ENCODE measurements around the gene ATP9B. TPM values are rescaled to one million over a fixed set of nuclear protein-coding genes. Genes with fewer than 3 reads are reported as not detected.

ATP9B gene
- polyA plus RNA-seq, 1 of the 3 experiments (the other 2 are of a cell fraction) = 11.2 TPM

GRCh38 chr18:79178113-79178531, 108.9 kb downstream of the ATP9B start:
- H3K36me3 ChIP-seq (replicated peaks in 1 of 2; ENCODE audit: control insufficient read depth in 1 of 2, insufficient read depth in 2 of 2, low read length in 1 of 2) = no peaks in the 10 kb centered on the region
- CTCF ChIA-PET = no interaction called here
- H2AFZ ChIP-seq (ENCODE audit: low read depth) = no peak overlapping the region
- no peak for TF ChIP-seq EZH2phosphoT487 (IDR thresholded peaks at IDR 0.05; ENCODE audit: borderline replicate concordance, low read depth)
- POLR2A ChIA-PET = no interaction called here
- 0 out of 2 replicates have a peak, but pooled peaks cover 5% of the 10 kb centered on the region for H3K79me2 ChIP-seq (ENCODE audit: insufficient read depth)
- H3F3A ChIP-seq (replicated peaks; ENCODE audit: insufficient read depth) = no peaks in the 10 kb centered on the region
- H3K4me1 ChIP-seq (ENCODE audit: control insufficient read depth in 1 of 2, insufficient read depth in 2 of 2, low read depth in 1 of 2, low read length in 1 of 2) = peaks cover 0 to 10% of the 10 kb centered on the region in 2 experiments; a peak in 1 of 4 replicates
- H3K27ac ChIP-seq (ENCODE audit: low read depth in 2 of 2, low read length in 1 of 2) = no peak overlapping the region; a peak in 1 of 4 replicates
- no peaks in the 10 kb centered on the region for H4K20me1 ChIP-seq (ENCODE audit: insufficient read depth)
- no peaks in the 10 kb centered on the region for H3K9me2 ChIP-seq
- H3K27me3 ChIP-seq (ENCODE audit: insufficient read depth) = no peaks in the 10 kb centered on the region
- H3K4me2 ChIP-seq = no peak overlapping the region
- H3K9ac ChIP-seq = no peak overlapping the region
- no peaks in the 10 kb centered on the region for H3K9me3 ChIP-seq
- 97% methylated on average over 10 of the region's 10 CpGs for WGBS (ENCODE audit: low lambda C conversion rate)
- H3K4me3 ChIP-seq (ENCODE audit: low read depth in 2 of 2, low read length in 1 of 2) = no peak overlapping the region
- no peak for DNase-seq

- H3K9me3 ChIP-seq = no peaks in the 10 kb centered on the region
- no peak for TF ChIP-seq FOXM1 (IDR thresholded peaks at IDR 0.05; ENCODE audit: low read depth)
- TF ChIP-seq GABPA (IDR thresholded peaks at IDR 0.05; ENCODE audit: low read depth) = no peak
- no peak for TF ChIP-seq SIN3A (IDR thresholded peaks at IDR 0.05; ENCODE audit: borderline replicate concordance, low read depth, low read length)
- TF ChIP-seq PBX3 (IDR thresholded peaks at IDR 0.05) = no peak
- TF ChIP-seq POLR2AphosphoS5 (IDR thresholded peaks at IDR 0.05; ENCODE audit: low read depth, low read length) = no peak
- TF ChIP-seq SMC3 (IDR thresholded peaks at IDR 0.05; ENCODE audit: low read depth, low read length) = no peak
- TF ChIP-seq RCOR1 (IDR thresholded peaks at IDR 0.05; ENCODE audit: low read length) = no peak
- no peak for TF ChIP-seq EP300 (IDR thresholded peaks at IDR 0.05; ENCODE audit: borderline replicate concordance in 1 of 2, low read depth in 1 of 2, low read length in 1 of 2)
- H3F3A ChIP-seq (replicated peaks; ENCODE audit: insufficient read depth) = no peaks in the 10 kb centered on the region
- CTCF ChIA-PET = no interaction called here
- no peaks in the 10 kb centered on the region for H3K9me2 ChIP-seq
- H3K27ac ChIP-seq (ENCODE audit: low read depth in 2 of 2, low read length in 1 of 2) = no peak overlapping the region; a peak in 1 of 4 replicates
- DNase-seq = no peak
- POLR2A ChIA-PET = no interaction called here
- no peak overlapping the region for H3K4me3 ChIP-seq (ENCODE audit: low read depth in 2 of 2, low read length in 1 of 2)
- H3K4me1 ChIP-seq (ENCODE audit: control insufficient read depth in 1 of 2, insufficient read depth in 2 of 2, low read depth in 1 of 2, low read length in 1 of 2) = peaks cover 0 to 10% of the 10 kb centered on the region in 2 experiments; a peak in 1 of 4 replicates
- no peak overlapping the region for H3K9ac ChIP-seq
- H2AFZ ChIP-seq (ENCODE audit: low read depth) = no peak overlapping the region
- H3K27me3 ChIP-seq (ENCODE audit: insufficient read depth) = no peaks in the 10 kb centered on the region
- no peak overlapping the region for H3K4me2 ChIP-seq
- peaks cover 0 to 4% of the 10 kb centered on the region in 2 experiments for H3K36me3 ChIP-seq (replicated peaks in 1 of 2; ENCODE audit: control insufficient read depth in 1 of 2, insufficient read depth in 2 of 2, low read length in 1 of 2)
- 100% methylated on average over 2 of the region's 3 CpGs for WGBS (ENCODE audit: low lambda C conversion rate)
- H3K79me2 ChIP-seq (ENCODE audit: insufficient read depth) = peaks cover 5% of the 10 kb centered on the region; the same call in 1 of the 2 replicates
- H4K20me1 ChIP-seq (ENCODE audit: insufficient read depth) = no peaks in the 10 kb centered on the region
Measured at GRCh38 chr18:79182047-79182713, 113.0 kb downstream of the ATP9B start.

GRCh38 chr18:79185648-79186047, 116.5 kb downstream of the ATP9B start:
- DNase-seq = no peak
- H3K9me2 ChIP-seq = no peaks in the 10 kb centered on the region
- no peaks in the 10 kb centered on the region for H3F3A ChIP-seq (replicated peaks; ENCODE audit: insufficient read depth)
- H3K9ac ChIP-seq = no peak overlapping the region
- H3K36me3 ChIP-seq (replicated peaks in 1 of 2; ENCODE audit: control insufficient read depth in 1 of 2, insufficient read depth in 2 of 2, low read length in 1 of 2) = peaks cover 2 to 4% of the 10 kb centered on the region in 2 experiments
- 99% methylated on average over 3 of the region's 3 CpGs for WGBS (ENCODE audit: low lambda C conversion rate)
- peaks cover 0 to 4% of the 10 kb centered on the region in 2 experiments; a peak in 1 of 4 replicates for H3K4me1 ChIP-seq (ENCODE audit: control insufficient read depth in 1 of 2, insufficient read depth in 2 of 2, low read depth in 1 of 2, low read length in 1 of 2)
- H2AFZ ChIP-seq (ENCODE audit: low read depth) = no peak overlapping the region
- no peaks in the 10 kb centered on the region for H3K27me3 ChIP-seq (ENCODE audit: insufficient read depth)
- H3K79me2 ChIP-seq (ENCODE audit: insufficient read depth) = peaks cover 5% of the 10 kb centered on the region; the same call in 1 of the 2 replicates
- CTCF ChIA-PET = interaction anchor here (1.0 kb wide), 1 partner anchor 21 kb away, joined by 3 read pairs; no protein-coding TSS in a partner anchor
- no peaks in the 10 kb centered on the region for H3K9me3 ChIP-seq
- H3K27ac ChIP-seq (ENCODE audit: low read depth in 2 of 2, low read length in 1 of 2) = no peak overlapping the region
- POLR2A ChIA-PET = no interaction called here
- H4K20me1 ChIP-seq (ENCODE audit: insufficient read depth) = no peaks in the 10 kb centered on the region
- H3K4me2 ChIP-seq = no peak overlapping the region
- no peak overlapping the region for H3K4me3 ChIP-seq (ENCODE audit: low read depth in 2 of 2, low read length in 1 of 2)
- TF ChIP-seq FOSL2 (IDR thresholded peaks at IDR 0.05; ENCODE audit: borderline replicate concordance, low read depth) (no peak), MAX (IDR thresholded peaks at IDR 0.05; ENCODE audit: low read depth) (no peak), RXRA (IDR thresholded peaks at IDR 0.05; ENCODE audit: borderline replicate concordance, low read depth) (no peak), SMC3 (IDR thresholded peaks at IDR 0.05; ENCODE audit: low read depth, low read length) (no peak), USF1 (IDR thresholded peaks at IDR 0.05; ENCODE audit: borderline replicate concordance, low read depth) (no peak), ZBTB33 (IDR thresholded peaks at IDR 0.05; ENCODE audit: borderline replicate concordance, low read depth) (no peak), USF2 (IDR thresholded peaks at IDR 0.05; ENCODE audit: borderline replicate concordance, low read depth, low read length) (no peak), MXI1 (IDR thresholded peaks at IDR 0.05; ENCODE audit: low read depth, low read length) (no peak), JUND (IDR thresholded peaks at IDR 0.05) (no peak)
